ENCODE measurements around the gene STRA8. TPM values are rescaled to one million over a fixed set of nuclear protein-coding genes. Genes with fewer than 3 reads are reported as not detected.

The STRA8 gene
- total and polyA plus RNA-seq, 9 donors = not detected

GRCh38 chr7:135270577-135271254 lies 37.1 kb downstream of the STRA8 start:
- Histone ChIP-seq H3K27me3 (no peaks in the 10 kb centered on the region), H3K9me3 (no peaks in the 10 kb centered on the region), H3K27ac (no peak overlapping the region), H3K4me1 (ENCODE audit: insufficient read depth) (no peaks in the 10 kb centered on the region), H3K36me3 (no peaks in the 10 kb centered on the region), H3K4me3 (no peak overlapping the region)
- WGBS, 3 donors = 72 to 76% (median 75%) methylated on average over 22 to 23 of the region's 23 CpGs
- TF ChIP-seq EP300 (IDR thresholded peaks at IDR 0.05) (no peak), POLR2A (IDR thresholded peaks at IDR 0.05) (no peak), CTCF (IDR thresholded peaks at IDR 0.05) (no peak)
- intact Hi-C loops (cut with DNase I) = no loop called here
- no peak for DNase-seq

- WGBS, 3 donors = 79 to 88% (median 86%) methylated on average over 10 of the region's 10 CpGs
- no peak overlapping the region for H3K4me3 ChIP-seq
- no peak overlapping the region for H3K27ac ChIP-seq
- TF ChIP-seq POLR2A (IDR thresholded peaks at IDR 0.05) = no peak
- no peak for TF ChIP-seq CTCF (IDR thresholded peaks at IDR 0.05)
- H3K4me1 ChIP-seq (ENCODE audit: insufficient read depth) = no peaks in the 10 kb centered on the region
- H3K9me3 ChIP-seq = no peaks in the 10 kb centered on the region
- H3K27me3 ChIP-seq = no peaks in the 10 kb centered on the region
- no peaks in the 10 kb centered on the region for H3K36me3 ChIP-seq
- DNase-seq = no peak
- intact Hi-C loops (cut with DNase I) = no loop called here
Measured at GRCh38 chr7:135271255-135271615, 37.6 kb downstream of the STRA8 start.

- DNase-seq = no peak
- Histone ChIP-seq H3K36me3 (no peaks in the 10 kb centered on the region), H3K27ac (no peak overlapping the region), H3K4me3 (no peak overlapping the region), H3K27me3 (no peaks in the 10 kb centered on the region), H3K4me1 (ENCODE audit: insufficient read depth) (no peaks in the 10 kb centered on the region), H3K9me3 (no peaks in the 10 kb centered on the region)
- TF ChIP-seq POLR2A (IDR thresholded peaks at IDR 0.05) (no peak), CTCF (IDR thresholded peaks at IDR 0.05) (no peak), EP300 (IDR thresholded peaks at IDR 0.05) (no peak)
- intact Hi-C loops (cut with DNase I) = no loop called here
- WGBS, 3 donors = 81 to 83% (median 82%) methylated on average over 3 of the region's 3 CpGs
Measured at GRCh38 chr7:135272303-135272702, 38.7 kb downstream of the STRA8 start.

- Histone ChIP-seq H3K36me3 (no peaks in the 10 kb centered on the region), H3K27ac (no peak overlapping the region), H3K27me3 (no peaks in the 10 kb centered on the region), H3K4me3 (no peak overlapping the region), H3K4me1 (ENCODE audit: insufficient read depth) (no peaks in the 10 kb centered on the region), H3K9me3 (no peaks in the 10 kb centered on the region)
- no peak for TF ChIP-seq POLR2A (IDR thresholded peaks at IDR 0.05)
- TF ChIP-seq CTCF (IDR thresholded peaks at IDR 0.05) = no peak
- no peak for TF ChIP-seq EP300 (IDR thresholded peaks at IDR 0.05)
- DNase-seq = no peak
- WGBS, 3 donors = 71 to 76% (median 75%) methylated on average over 4 of the region's 4 CpGs
- intact Hi-C loops (cut with DNase I) = no loop called here
Measured at GRCh38 chr7:135273581-135273980, 39.9 kb downstream of the STRA8 start.
